ENCODE measurements around the gene PPFIA2.
"Not testable (repeated sequence)": the region's sequence is repeated elsewhere in the genome, so short reads cannot be mapped to it uniquely, and the experiment has no call there.

PPFIA2 gene

GRCh38 chr12:81722004-81722403, 37.1 kb downstream of the PPFIA2 start:
- H3K27ac Mint-ChIP-seq: no peak overlapping the region
- H3K4me1 Mint-ChIP-seq (ENCODE audit: low read depth): no peaks in the 10 kb centered on the region
- intact Hi-C loops (cut with micrococcal nuclease): no loop called here
- no peaks in the 10 kb centered on the region for H3K9me3 Mint-ChIP-seq
- no peaks in the 10 kb centered on the region for H3K36me3 Mint-ChIP-seq (ENCODE audit: low read depth)
- H3K4me3 Mint-ChIP-seq: no peak overlapping the region
- H3K27me3 Mint-ChIP-seq: no peaks in the 10 kb centered on the region

DNA sequence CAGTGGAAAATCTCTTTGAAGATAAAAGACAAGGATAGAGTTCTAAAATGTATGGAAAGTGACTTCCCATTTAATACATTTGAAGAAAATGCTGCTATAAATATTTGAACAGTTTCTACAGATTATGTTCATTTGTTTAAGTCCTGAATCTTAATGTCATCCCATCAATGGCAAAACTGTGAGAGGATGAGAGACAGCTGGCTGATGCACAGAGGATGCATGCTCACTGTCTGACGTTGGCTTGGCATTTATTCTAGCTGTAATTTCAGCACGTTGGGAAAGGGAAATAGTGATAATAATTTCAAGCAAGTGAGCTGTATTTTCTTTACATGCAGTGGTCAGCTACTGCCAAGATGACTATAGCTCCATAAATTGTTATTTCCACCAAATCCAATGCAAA, 40.5 kb downstream of the PPFIA2 start:
- intact Hi-C loops (cut with micrococcal nuclease): no loop called here
- H3K4me3 Mint-ChIP-seq: no peak overlapping the region
- H3K27me3 Mint-ChIP-seq: no peaks in the 10 kb centered on the region
- H3K27ac Mint-ChIP-seq: no peak overlapping the region
- no peaks in the 10 kb centered on the region for H3K4me1 Mint-ChIP-seq (ENCODE audit: low read depth)
- H3K36me3 Mint-ChIP-seq (ENCODE audit: low read depth): no peaks in the 10 kb centered on the region
- no peaks in the 10 kb centered on the region for H3K9me3 Mint-ChIP-seq

- Mint-ChIP-seq H3K36me3 (ENCODE audit: low read depth) (no peaks in the 10 kb centered on the region), H3K27me3 (no peaks in the 10 kb centered on the region), H3K9me3 (no peaks in the 10 kb centered on the region), H3K4me3 (no peak overlapping the region), H3K27ac (no peak overlapping the region), H3K4me1 (ENCODE audit: low read depth) (no peaks in the 10 kb centered on the region)
- intact Hi-C loops (cut with micrococcal nuclease): no loop called here
Observed at GRCh38 chr12:81712536-81712935, 46.6 kb downstream of the PPFIA2 start.

DNA sequence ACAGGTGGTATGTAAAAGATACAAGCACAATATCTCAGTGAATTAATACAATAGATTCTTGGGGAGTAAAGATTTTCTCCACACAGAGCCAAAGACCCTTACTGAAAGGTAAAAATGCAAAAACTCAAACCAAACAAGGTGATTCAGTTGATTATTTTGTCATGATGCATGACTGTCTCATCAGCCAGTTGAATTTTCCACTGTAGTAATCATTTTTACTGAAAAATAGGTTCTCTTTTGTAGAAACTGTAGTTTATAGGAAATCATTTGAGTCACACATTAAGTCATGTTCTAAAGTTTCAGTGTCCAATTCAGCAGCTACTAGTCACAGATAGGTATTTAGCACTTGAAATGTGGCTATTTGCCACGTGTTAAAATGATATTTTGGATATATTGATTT, 53.6 kb downstream of the PPFIA2 start:
- H3K4me1 Mint-ChIP-seq (ENCODE audit: low read depth): no peaks in the 10 kb centered on the region
- no peak overlapping the region for H3K27ac Mint-ChIP-seq
- no peaks in the 10 kb centered on the region for H3K36me3 Mint-ChIP-seq (ENCODE audit: low read depth)
- H3K4me3 Mint-ChIP-seq: no peak overlapping the region
- no peaks in the 10 kb centered on the region for H3K27me3 Mint-ChIP-seq
- intact Hi-C loops (cut with micrococcal nuclease): no loop called here
- no peaks in the 10 kb centered on the region for H3K9me3 Mint-ChIP-seq

GRCh38 chr12:81699551-81699950, 59.6 kb downstream of the PPFIA2 start:
- H3K4me3 Mint-ChIP-seq: no peak overlapping the region
- H3K9me3 Mint-ChIP-seq: no peaks in the 10 kb centered on the region
- H3K27me3 Mint-ChIP-seq: no peaks in the 10 kb centered on the region
- no peaks in the 10 kb centered on the region for H3K36me3 Mint-ChIP-seq (ENCODE audit: low read depth)
- no peaks in the 10 kb centered on the region for H3K4me1 Mint-ChIP-seq (ENCODE audit: low read depth)
- intact Hi-C loops (cut with micrococcal nuclease): no loop called here
- no peak overlapping the region for H3K27ac Mint-ChIP-seq

DNA sequence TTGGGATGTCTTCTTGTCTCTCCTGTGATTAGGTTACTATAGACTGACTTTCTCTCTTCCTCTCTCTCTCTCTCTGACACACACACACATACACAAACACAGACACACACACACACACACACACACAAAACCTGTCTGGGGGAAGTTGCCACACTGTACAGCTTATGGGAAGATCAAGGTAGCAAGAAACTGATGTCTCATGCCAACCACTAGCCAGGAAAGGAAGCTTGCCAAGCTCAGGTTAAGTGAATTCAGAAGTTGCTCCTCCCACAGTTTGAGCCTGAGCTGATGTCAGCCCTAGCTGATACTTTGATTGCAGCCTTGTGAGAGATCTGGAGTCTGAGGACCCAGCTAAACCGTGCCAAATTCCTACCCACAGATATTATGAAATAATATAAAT, 67.1 kb downstream of the PPFIA2 start:
- H3K36me3 Mint-ChIP-seq (ENCODE audit: low read depth): no peaks in the 10 kb centered on the region

DNA sequence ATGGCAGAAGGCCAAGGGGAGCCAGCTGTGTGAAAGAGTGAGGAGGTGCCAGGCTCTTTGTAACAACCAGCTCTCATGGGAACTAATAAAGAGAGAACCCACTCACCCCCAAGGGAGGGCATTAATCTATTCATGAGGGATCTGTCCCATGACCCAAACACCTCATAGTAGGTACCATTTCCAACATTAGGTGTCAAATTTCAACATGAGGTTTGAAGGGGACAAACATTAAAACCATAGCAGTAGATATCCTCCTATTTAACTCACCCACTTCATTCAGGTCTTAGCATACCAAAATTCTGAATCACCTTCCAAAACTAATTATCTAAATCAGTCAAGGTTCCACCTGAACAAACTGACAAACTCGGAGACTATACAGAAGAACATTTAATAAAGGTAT, 75.3 kb downstream of the PPFIA2 start:
- H3K4me3 Mint-ChIP-seq: no peak overlapping the region
- H3K36me3 Mint-ChIP-seq (ENCODE audit: low read depth): no peaks in the 10 kb centered on the region
- H3K27me3 Mint-ChIP-seq: no peaks in the 10 kb centered on the region
- H3K27ac Mint-ChIP-seq: no peak overlapping the region
- no peaks in the 10 kb centered on the region for H3K9me3 Mint-ChIP-seq
- intact Hi-C loops (cut with micrococcal nuclease): no loop called here
- peaks cover 7% of the 10 kb centered on the region for H3K4me1 Mint-ChIP-seq (ENCODE audit: low read depth)

More for the DNA sequence above, 67.1 kb downstream of the PPFIA2 start:
- H3K4me3 Mint-ChIP-seq: no peak overlapping the region
- no peak overlapping the region for H3K27ac Mint-ChIP-seq
- intact Hi-C loops (cut with micrococcal nuclease): no loop called here
- H3K9me3 Mint-ChIP-seq: peaks cover 7% of the 10 kb centered on the region
- H3K4me1 Mint-ChIP-seq (ENCODE audit: low read depth): peaks cover under 1% of the 10 kb centered on the region
- peaks cover 3% of the 10 kb centered on the region for H3K27me3 Mint-ChIP-seq

DNA sequence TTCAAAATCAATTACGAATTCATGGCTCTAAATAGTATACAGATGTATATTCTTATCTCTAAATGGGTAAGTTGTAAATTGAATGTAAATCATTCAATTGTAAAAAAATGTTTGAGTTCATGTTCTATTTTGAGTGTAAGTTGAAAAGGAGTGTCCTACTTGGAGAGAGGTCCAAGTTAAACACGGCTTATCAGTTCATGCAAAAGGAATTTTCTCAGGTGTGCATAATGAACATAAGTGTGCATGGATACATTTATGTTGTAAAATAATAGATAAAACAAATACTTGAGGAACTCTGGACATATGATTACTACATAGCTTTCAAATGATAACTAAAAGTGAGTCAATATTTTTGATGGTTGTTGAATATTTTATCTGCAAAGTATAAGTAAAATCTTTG, 79.5 kb downstream of the PPFIA2 start:
- H3K27me3 Mint-ChIP-seq: no peaks in the 10 kb centered on the region
- intact Hi-C loops (cut with micrococcal nuclease): no loop called here
- H3K27ac Mint-ChIP-seq: no peak overlapping the region
- no peaks in the 10 kb centered on the region for H3K4me1 Mint-ChIP-seq (ENCODE audit: low read depth)
- no peaks in the 10 kb centered on the region for H3K9me3 Mint-ChIP-seq
- no peak overlapping the region for H3K4me3 Mint-ChIP-seq
- no peaks in the 10 kb centered on the region for H3K36me3 Mint-ChIP-seq (ENCODE audit: low read depth)

DNA sequence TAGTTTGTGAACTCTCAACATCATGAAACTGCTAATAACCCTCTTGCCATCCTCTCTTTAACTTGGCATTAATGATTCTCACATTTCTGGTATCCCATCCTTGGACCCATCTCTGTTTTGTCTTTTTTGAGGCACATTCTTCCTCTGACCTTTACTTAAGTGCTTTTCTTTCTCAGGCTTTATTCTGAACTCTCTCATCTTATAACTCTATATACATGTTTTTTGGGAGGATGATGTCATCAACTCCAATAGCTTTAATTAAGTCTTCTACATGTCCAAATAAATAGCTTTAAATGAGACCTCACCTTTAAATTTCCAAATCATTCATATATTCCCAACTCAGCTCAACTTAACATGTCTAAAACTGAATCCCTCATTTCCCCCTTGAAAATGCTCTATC, 88.4 kb downstream of the PPFIA2 start:
- Mint-ChIP-seq H3K27ac (no peak overlapping the region), H3K4me3 (no peak overlapping the region), H3K4me1 (ENCODE audit: low read depth) (no peaks in the 10 kb centered on the region), H3K27me3 (no peaks in the 10 kb centered on the region), H3K9me3 (no peaks in the 10 kb centered on the region), H3K36me3 (ENCODE audit: low read depth) (no peaks in the 10 kb centered on the region)
- intact Hi-C loops (cut with micrococcal nuclease): no loop called here

GRCh38 chr12:81668475-81668874, 90.7 kb downstream of the PPFIA2 start:
- Mint-ChIP-seq H3K9me3 (no peaks in the 10 kb centered on the region), H3K4me3 (no peak overlapping the region), H3K27ac (no peak overlapping the region), H3K36me3 (ENCODE audit: low read depth) (no peaks in the 10 kb centered on the region), H3K4me1 (ENCODE audit: low read depth) (no peaks in the 10 kb centered on the region), H3K27me3 (no peaks in the 10 kb centered on the region)
- intact Hi-C loops (cut with micrococcal nuclease): no loop called here

GRCh38 chr12:81659310-81659709, 99.8 kb downstream of the PPFIA2 start:
- H3K4me1 Mint-ChIP-seq (ENCODE audit: low read depth); intact Hi-C loops (cut with micrococcal nuclease); H3K9me3 Mint-ChIP-seq; H3K4me3 Mint-ChIP-seq; H3K27ac Mint-ChIP-seq; H3K27me3 Mint-ChIP-seq; H3K36me3 Mint-ChIP-seq (ENCODE audit: low read depth): not testable (repeated sequence)

DNA sequence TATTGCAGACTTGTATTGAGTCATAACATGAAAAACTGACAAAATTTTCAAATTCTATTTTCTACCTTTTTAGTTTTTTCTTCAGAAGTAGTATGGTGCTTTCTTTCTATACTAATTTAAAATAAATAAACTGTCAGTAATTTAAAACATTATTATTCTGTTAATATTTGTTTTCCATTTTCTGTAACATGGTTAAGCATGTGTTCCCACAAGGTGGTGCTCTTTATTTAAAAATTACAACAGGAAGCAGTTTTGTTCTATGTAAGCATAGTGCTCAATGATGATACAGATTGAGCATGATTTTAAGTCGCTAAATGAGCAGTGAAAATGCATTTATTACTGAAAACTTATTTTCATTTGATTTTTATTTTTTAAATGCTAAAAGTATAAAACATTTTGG, 114.6 kb downstream of the PPFIA2 start:
- intact Hi-C loops (cut with micrococcal nuclease): loop anchor here (1.0 to 2.0 kb wide), 2 partner anchors 348 to 682 kb away; no protein-coding TSS in a partner anchor
- Mint-ChIP-seq H3K4me1 (ENCODE audit: low read depth) (no peaks in the 10 kb centered on the region), H3K27ac (no peak overlapping the region), H3K27me3 (no peaks in the 10 kb centered on the region), H3K36me3 (ENCODE audit: low read depth) (no peaks in the 10 kb centered on the region), H3K9me3 (no peaks in the 10 kb centered on the region), H3K4me3 (no peak overlapping the region)

GRCh38 chr12:81639196-81639595, 120.0 kb downstream of the PPFIA2 start:
- H3K27me3 Mint-ChIP-seq: no peaks in the 10 kb centered on the region
- no peaks in the 10 kb centered on the region for H3K36me3 Mint-ChIP-seq (ENCODE audit: low read depth)
- H3K9me3 Mint-ChIP-seq: no peaks in the 10 kb centered on the region
- intact Hi-C loops (cut with micrococcal nuclease): no loop called here
- H3K27ac Mint-ChIP-seq: no peak overlapping the region
- no peak overlapping the region for H3K4me3 Mint-ChIP-seq
- H3K4me1 Mint-ChIP-seq (ENCODE audit: low read depth): no peaks in the 10 kb centered on the region

- H3K4me1 Mint-ChIP-seq (ENCODE audit: low read depth): no peaks in the 10 kb centered on the region
Observed at GRCh38 chr12:81633127-81633526, 126.0 kb downstream of the PPFIA2 start.

GRCh38 chr12:81627336-81628189, 131.6 kb downstream of the PPFIA2 start:
- Mint-ChIP-seq H3K9me3 (no peaks in the 10 kb centered on the region), H3K4me1 (ENCODE audit: low read depth) (no peaks in the 10 kb centered on the region), H3K27me3 (no peaks in the 10 kb centered on the region), H3K27ac (no peak overlapping the region), H3K36me3 (ENCODE audit: low read depth) (no peaks in the 10 kb centered on the region), H3K4me3 (no peak overlapping the region)
- intact Hi-C loops (cut with micrococcal nuclease): no loop called here

More at GRCh38 chr12:81633127-81633526, 126.0 kb downstream of the PPFIA2 start:
- Mint-ChIP-seq H3K4me3 (no peak overlapping the region), H3K36me3 (ENCODE audit: low read depth) (no peaks in the 10 kb centered on the region), H3K27me3 (no peaks in the 10 kb centered on the region), H3K9me3 (no peaks in the 10 kb centered on the region), H3K27ac (no peak overlapping the region)
- intact Hi-C loops (cut with micrococcal nuclease): no loop called here
